ENCODE data around the gene IL1R1.

GRCh38 chr2:102197389-102198137 lies 55.0 kb downstream of the IL1R1 start:
- no peak for TF ChIP-seq CTCF (IDR thresholded peaks at IDR 0.05)
- no peak for TF ChIP-seq POLR2A (IDR thresholded peaks at IDR 0.05)
